Left lung (tissue), 10 donors: ENCODE data around the gene HIVEP3. TPM values are rescaled to one million over a fixed set of nuclear protein-coding genes. Genes with fewer than 3 reads are reported as not detected.
"Not testable (repeated sequence)": the region's sequence is repeated elsewhere in the genome, so short reads cannot be mapped to it uniquely, and the experiment has no call there.

Source experiments
- ATAC-seq: fragments of 200-7000 bp; cut with Tn5 transposase; one replicate; pipeline ENCODE4 v1.9.1; 2020; ENCODE audit warnings: moderate library complexity
- DNase-seq, 4 donors: peaks; one replicate each; pipeline ENCODE4 v3.0.0-alpha.2; 2013 to 2020
- H3K27ac ChIP-seq, 2 donors: fragments of 200-600 bp; sonication (generic) in 1 of 2; one replicate each; pipeline versions ENCODE4 v1.5.0 to v1.8.0; 2020 to 2021
- H3K27me3 ChIP-seq, 2 donors: fragments of 200-600 bp; sonication (generic) in 1 of 2; one replicate each; pipeline versions ENCODE4 v1.5.0 to v1.8.0; 2020 to 2021
- H3K36me3 ChIP-seq, 2 donors: fragments of 200-600 bp; sonication (generic) in 1 of 2; one replicate each; pipeline versions ENCODE4 v1.5.0 to v1.8.0; 2020 to 2021
- H3K4me1 ChIP-seq, 2 donors: fragments of 200-600 bp; one replicate each; pipeline ENCODE4 v1.8.0; 2021
- H3K4me3 ChIP-seq, 2 donors: fragments of 200-600 bp; sonication (generic) in 1 of 2; one replicate each; pipeline versions ENCODE4 v1.5.0 to v1.8.0; 2020 to 2021; ENCODE audit warnings: mild to moderate bottlenecking in 1 of 2
- H3K9me3 ChIP-seq, 2 donors: fragments of 200-600 bp; sonication (generic) in 1 of 2; one replicate each; pipeline versions ENCODE4 v1.5.0 to v1.8.0; 2020 to 2021
- intact Hi-C, 2 donors: fragments of 100-400 bp; cut with DNase I; formaldehyde crosslinking; loops; one replicate each; pipeline versions ENCODE4 v1.11.2 to v1.14.2; 2022
- polyA plus RNA-seq, 6 donors: library from polyadenylated mRNA; unstranded; fragments of 120-200 nt; gene quantifications; one replicate each; pipeline ENCODE4 v1.2.1, GENCODE V29; 2013; ENCODE audit not compliant: insufficient read length in 6 of 6
- total RNA-seq, 2 donors: library from RNA; stranded (reverse); fragmentation: NEBNext Ultra II Directional; extraction: Animal tissue kit (Norgen Biotek cat#: 25700); gene quantifications; one replicate each; pipeline ENCODE4 v1.2.1, GENCODE V29; 2021
- TF ChIP-seq, protein P1 (sequence below), 2 donors: fragments of 200-600 bp; sonication (generic) in 1 of 2; IDR thresholded peaks; one replicate each; pipeline versions ENCODE4 v1.5.0 to v1.8.0; 2021; ENCODE audit warnings: antibody characterized with exemption in 2 of 2
- donor health status: DM: no; HTN: yes; CAD: no.
- donor health status: DM: no; HTN: no; CAD: no.

Gene HIVEP3
- total and polyA plus RNA-seq, 8 donors: 6.0 to 15.6 (median 7.4) TPM

DNA sequence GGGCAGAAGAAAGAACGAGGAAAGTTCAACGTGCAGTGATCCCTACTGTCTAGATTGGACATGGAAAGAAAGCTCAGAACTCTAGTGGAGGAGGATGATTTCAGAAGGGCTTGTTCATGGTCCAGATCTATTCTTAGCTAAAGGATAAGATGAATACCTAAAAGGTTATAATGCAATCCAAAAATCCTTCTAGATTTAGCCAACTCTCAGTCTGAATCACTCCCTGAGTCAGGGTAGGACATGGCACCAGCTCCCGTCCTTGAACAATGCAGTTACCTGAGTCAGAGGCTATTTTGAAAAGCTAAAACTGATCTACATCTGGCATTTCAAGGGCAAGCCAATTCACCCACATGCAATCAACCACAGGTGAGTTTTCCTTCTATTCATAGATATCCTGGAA is 38.8 kb upstream of the HIVEP3 start:
- ATAC-seq (no peak), DNase-seq (no peak)
- no peaks in the 10 kb centered on the region for H3K4me1 ChIP-seq
- TF ChIP-seq, protein P1, sequence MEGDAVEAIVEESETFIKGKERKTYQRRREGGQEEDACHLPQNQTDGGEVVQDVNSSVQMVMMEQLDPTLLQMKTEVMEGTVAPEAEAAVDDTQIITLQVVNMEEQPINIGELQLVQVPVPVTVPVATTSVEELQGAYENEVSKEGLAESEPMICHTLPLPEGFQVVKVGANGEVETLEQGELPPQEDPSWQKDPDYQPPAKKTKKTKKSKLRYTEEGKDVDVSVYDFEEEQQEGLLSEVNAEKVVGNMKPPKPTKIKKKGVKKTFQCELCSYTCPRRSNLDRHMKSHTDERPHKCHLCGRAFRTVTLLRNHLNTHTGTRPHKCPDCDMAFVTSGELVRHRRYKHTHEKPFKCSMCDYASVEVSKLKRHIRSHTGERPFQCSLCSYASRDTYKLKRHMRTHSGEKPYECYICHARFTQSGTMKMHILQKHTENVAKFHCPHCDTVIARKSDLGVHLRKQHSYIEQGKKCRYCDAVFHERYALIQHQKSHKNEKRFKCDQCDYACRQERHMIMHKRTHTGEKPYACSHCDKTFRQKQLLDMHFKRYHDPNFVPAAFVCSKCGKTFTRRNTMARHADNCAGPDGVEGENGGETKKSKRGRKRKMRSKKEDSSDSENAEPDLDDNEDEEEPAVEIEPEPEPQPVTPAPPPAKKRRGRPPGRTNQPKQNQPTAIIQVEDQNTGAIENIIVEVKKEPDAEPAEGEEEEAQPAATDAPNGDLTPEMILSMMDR (IDR thresholded peaks at IDR 0.05): no peak
- no peaks in the 10 kb centered on the region for H3K9me3 ChIP-seq
- intact Hi-C loops: no loop called here
- H3K36me3 ChIP-seq: no peaks in the 10 kb centered on the region
- no peak overlapping the region for H3K27ac ChIP-seq
- no peak overlapping the region for H3K4me3 ChIP-seq
- no peaks in the 10 kb centered on the region for H3K27me3 ChIP-seq

DNA sequence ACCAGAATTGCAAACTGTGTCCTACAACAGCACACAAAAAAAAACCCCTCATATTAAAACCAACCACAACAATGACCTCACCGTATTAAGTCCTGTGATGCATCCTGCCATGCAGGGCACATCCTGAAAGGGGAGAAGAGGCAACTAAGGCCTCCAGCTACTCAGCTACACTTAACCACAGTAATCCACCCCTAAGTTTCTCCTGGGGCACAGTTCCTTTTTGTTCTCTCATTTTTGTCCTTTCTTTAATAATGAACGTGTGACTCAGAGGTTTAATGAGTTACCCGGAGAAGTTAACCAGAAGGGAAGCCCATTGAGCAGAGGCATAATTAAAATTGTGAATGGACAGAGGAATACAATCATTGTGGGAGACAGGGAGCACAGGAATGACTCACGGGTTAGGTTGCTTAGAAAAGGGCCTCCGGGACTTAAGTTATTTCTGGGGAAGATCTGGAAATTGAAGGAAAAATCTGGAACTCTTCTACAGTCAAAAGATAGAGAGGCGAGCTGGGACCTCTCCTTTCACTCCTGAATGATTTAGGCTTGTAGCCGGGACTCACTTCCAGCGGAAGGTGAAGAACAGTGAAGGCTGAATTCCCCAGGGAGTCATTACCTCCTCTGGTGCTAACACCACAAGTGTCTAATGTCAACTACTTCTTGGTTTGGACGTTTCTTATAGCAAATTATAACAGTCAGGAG is 36.9 kb upstream of the HIVEP3 start:
- H3K36me3 ChIP-seq: no peaks in the 10 kb centered on the region
- H3K27me3 ChIP-seq: no peaks in the 10 kb centered on the region
- TF ChIP-seq, protein P1 (IDR thresholded peaks at IDR 0.05): no peak
- no peak overlapping the region for H3K27ac ChIP-seq
- ATAC-seq (peak; percentile 41), DNase-seq (no peak)
- intact Hi-C loops: no loop called here
- no peak overlapping the region for H3K4me3 ChIP-seq
- no peaks in the 10 kb centered on the region for H3K9me3 ChIP-seq
- no peaks in the 10 kb centered on the region for H3K4me1 ChIP-seq

DNA sequence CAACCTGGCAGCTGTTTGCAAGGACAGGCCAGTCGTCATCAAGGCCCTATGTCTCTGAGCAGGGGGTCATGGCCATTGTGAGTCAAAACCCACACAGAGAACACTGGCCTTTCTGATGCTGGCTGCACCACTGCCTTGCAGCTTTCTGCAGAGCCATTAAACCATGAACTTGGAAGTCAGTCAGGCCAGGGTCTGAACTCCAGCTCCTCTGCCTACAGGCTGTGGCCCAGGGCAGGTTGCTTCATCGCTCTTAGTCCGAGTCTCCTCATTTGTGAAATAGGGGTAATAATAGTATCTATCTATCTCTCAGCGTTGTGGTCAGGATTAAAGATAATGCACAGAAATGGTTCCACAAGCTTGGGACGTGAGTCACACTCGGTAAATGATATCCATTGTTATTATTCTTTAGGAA is 35.8 kb upstream of the HIVEP3 start:
- intact Hi-C loops: no loop called here
- no peaks in the 10 kb centered on the region for H3K36me3 ChIP-seq
- no peak overlapping the region for H3K4me3 ChIP-seq
- H3K27ac ChIP-seq: no peak overlapping the region
- peaks cover 0 to 1% of the 10 kb centered on the region in 2 donors for H3K9me3 ChIP-seq
- ATAC-seq (peak; percentile 24), DNase-seq (no peak)
- TF ChIP-seq, protein P1 (IDR thresholded peaks at IDR 0.05): no peak
- no peaks in the 10 kb centered on the region for H3K27me3 ChIP-seq
- no peaks in the 10 kb centered on the region for H3K4me1 ChIP-seq

DNA sequence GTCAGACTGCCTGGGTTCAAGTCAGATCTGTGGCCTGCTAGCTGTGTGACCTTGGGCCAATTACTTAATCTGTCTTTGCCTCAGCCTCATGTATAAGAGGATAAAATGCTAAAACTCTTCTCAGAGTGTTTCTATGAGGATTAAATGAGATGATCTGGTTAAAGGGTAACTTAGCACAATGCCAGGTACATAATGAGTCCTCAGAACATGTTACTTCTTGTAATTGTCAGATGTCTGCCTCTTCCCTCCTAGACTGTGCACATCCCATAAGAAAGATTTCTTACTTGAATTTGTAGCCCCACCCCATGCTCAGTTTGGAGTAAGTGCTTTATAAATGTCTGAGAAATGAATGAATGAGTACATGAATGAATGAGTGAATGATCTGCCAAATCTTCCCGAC is 34.6 kb upstream of the HIVEP3 start:
- Histone ChIP-seq H3K4me3 (no peak overlapping the region), H3K27ac (no peak overlapping the region), H3K4me1 (no peaks in the 10 kb centered on the region), H3K9me3 (peaks cover 0 to 1% of the 10 kb centered on the region in 2 donors), H3K27me3 (no peaks in the 10 kb centered on the region), H3K36me3 (no peaks in the 10 kb centered on the region)
- DNase-seq (no peak), ATAC-seq (no peak)
- intact Hi-C loops: no loop called here
- TF ChIP-seq, protein P1 (IDR thresholded peaks at IDR 0.05): no peak

DNA sequence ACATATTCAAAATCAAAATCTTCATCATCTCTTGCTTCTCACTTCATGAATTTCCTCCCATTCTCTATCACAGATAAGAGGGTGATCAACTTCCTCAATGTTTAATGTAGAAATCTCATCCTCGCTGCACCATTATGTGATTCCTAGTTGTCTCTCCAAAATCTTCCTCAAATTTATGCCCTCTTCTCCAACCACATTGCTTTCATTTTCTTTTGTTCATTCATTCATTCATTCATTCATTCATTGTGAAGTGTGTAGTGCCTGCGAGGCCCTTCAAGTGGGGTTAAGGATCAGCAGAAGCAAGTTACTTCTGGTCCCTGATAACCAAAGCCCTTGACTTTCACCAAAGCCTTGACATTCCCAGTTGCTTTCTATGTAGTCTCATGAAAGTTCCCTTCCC is 33.5 kb upstream of the HIVEP3 start:
- DNase-seq (no peak), ATAC-seq (no peak)
- Histone ChIP-seq H3K27ac (no peak overlapping the region), H3K4me3 (no peak overlapping the region), H3K9me3 (peaks cover 0 to 1% of the 10 kb centered on the region in 2 donors), H3K4me1 (no peaks in the 10 kb centered on the region), H3K27me3 (no peaks in the 10 kb centered on the region), H3K36me3 (no peaks in the 10 kb centered on the region)
- intact Hi-C loops: no loop called here
- TF ChIP-seq, protein P1 (IDR thresholded peaks at IDR 0.05): no peak

DNA sequence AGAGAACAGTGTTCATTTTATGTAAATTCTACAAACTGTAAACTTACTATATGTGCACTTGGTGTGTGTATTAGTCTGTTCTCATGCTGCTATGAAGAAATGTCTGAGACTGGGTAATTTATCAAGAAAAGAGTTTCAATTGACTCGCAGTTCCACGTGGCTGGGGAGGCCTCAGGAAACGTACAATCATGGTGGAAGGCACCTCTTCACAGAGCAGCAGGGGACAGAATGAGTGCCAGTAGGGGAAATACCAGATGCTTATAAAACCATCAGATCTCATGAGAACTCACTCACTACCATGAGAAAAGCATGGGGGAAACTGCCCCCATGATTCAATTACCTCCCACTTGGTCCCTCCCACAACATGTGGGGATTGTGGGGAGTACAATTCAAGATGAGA is 32.8 kb upstream of the HIVEP3 start:
- DNase-seq, ATAC-seq, H3K9me3 ChIP-seq, intact Hi-C loops, H3K27me3 ChIP-seq, H3K27ac ChIP-seq, H3K36me3 ChIP-seq, H3K4me1 ChIP-seq, H3K4me3 ChIP-seq: not testable (repeated sequence)
